Measurements from ENCODE around the gene ERFE.
"Not testable (repeated sequence)": the region's sequence is repeated elsewhere in the genome, so short reads cannot be mapped to it uniquely, and the experiment has no call there.

Gene ERFE, protein sequence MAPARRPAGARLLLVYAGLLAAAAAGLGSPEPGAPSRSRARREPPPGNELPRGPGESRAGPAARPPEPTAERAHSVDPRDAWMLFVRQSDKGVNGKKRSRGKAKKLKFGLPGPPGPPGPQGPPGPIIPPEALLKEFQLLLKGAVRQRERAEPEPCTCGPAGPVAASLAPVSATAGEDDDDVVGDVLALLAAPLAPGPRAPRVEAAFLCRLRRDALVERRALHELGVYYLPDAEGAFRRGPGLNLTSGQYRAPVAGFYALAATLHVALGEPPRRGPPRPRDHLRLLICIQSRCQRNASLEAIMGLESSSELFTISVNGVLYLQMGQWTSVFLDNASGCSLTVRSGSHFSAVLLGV

DNA sequence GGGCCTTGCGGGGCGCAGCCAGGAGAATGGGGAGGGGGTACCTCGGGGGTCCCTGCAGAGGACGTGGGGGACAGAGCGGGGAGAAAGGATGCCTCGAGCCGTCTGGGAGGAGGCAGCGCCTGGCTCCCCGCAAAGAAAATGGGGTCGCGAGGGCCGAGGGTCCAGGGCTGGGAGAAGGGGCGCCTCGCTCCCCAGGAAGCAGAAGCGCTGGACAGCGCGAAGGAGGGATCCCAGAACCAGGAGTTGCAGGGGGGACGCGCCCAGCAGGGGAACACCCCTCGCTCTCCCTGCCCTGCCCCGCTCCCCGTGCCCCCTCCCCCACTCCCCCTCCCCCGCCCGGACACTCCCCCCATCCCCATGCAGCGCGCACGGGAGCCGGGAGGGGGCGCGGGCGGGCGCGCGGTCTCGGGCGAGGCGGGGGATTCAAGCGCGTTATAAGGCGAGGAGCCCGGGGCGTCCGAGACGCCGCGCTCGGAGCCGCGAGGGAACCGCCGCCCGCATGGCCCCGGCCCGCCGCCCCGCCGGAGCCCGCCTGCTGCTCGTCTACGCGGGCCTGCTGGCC, at the start of gene ERFE:
Gene ERFE, plus strand, starts transcription at position 462 of the 562 bp plus-strand sequence. Its CDS starts 38 bp downstream, at position 500.
- DNase-seq, result no peak

DNA sequence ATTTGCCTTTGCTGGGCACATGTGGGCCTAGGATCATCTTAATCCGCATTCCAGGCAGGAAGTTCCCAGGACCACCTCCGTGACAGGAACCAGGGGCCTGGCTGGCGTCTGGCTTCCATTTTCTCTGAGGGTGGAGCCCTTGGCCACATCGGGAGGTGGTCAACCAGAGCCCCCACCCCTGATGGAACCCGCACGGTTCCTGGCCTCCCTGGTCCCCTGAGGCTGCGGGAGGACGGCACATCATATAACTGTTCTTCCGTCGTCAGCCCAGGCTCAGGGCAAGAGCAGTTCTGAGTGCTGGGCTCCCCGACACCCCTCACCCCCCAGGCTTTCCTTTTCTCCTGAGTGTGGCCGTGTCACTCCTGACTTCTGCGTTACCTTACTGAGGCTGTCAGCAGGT, 45.2 kb upstream of the ERFE start:
- DNase-seq, result no peak

DNA sequence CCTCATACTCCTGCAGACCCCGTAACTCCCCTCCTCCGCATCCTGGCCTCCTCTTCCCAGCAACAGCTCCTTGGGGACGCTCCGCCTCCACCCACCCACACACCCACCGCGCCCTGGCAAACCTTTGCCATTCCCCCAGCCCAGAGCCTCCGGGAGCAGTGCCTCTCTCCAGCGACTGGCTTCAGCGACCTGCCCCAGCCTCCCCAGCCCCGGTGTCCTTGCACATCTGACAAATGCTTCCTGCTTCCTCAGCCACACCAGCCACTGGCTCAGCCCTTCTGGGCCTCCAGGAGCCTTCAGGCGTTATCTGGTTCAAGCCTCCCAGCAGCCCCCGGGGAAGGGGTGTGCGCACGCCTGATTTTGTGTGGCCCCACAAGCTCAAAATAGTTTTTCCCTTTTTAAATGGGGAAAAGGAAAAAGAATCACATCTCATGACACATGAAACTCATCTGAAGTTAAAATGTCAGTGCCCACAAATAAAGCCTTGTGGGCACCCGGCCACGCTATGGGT, 44.4 kb upstream of the ERFE start:
- no peak for DNase-seq

DNA sequence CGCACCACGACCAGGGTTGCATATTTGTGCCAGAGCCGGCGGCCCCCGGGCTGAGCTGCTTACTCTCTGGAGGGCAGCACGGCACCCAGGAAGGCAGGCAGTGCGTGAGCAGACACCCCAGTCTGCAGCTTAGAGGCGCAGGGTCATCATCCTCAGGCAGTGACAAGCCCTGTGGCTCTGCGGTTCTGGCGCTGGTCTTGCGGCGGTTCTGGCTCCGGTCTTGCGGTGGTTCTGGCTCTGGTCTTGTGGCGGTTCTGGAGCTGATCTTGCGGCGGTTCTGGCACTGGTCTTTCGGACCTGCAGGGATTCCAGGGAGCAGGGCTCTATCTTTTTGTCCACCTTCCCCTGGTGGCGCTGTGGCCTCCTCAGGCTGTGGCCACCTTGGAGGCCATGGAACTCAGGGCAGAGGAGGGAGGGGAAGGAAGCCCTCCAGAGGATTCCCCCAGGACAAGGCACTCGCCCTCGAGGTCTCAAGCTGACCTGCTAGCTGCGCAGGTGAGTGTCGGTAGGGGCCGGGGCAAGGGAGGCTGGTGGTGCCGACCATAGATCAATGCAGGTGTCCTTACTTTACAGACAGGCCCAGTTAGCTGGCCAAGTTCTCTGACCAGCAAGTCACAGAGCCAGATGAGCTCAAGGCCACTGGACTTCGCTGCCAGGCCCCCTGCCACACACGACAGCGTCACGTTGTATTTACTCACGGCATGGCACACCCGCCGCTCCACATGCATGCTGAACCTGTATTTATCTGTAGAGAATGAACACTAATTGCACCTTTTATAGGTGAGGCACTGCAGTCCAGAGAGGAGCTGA, 43.7 kb upstream of the ERFE start:
- DNase-seq, result no peak

DNA sequence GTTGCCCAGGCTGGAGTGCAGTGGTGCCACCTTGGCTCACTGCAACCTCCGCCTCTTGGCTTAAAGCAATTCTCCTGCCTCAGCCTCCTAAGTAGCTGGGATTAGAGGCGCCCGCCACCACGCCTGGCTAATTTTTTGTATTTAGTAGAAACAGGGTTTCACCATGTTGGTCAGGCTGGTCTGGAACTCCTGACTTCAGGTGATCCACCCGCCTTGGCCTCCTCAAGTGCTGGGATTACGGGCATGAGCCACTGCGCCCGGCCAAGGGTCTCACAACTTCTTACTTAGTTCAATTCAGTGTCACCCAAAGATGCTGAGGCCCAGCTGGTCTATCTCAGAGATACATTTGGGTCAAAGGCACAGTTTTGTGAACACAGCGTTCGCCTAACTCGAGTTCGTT, 43.1 kb upstream of the ERFE start:
- DNase-seq, result not testable (repeated sequence)

DNA sequence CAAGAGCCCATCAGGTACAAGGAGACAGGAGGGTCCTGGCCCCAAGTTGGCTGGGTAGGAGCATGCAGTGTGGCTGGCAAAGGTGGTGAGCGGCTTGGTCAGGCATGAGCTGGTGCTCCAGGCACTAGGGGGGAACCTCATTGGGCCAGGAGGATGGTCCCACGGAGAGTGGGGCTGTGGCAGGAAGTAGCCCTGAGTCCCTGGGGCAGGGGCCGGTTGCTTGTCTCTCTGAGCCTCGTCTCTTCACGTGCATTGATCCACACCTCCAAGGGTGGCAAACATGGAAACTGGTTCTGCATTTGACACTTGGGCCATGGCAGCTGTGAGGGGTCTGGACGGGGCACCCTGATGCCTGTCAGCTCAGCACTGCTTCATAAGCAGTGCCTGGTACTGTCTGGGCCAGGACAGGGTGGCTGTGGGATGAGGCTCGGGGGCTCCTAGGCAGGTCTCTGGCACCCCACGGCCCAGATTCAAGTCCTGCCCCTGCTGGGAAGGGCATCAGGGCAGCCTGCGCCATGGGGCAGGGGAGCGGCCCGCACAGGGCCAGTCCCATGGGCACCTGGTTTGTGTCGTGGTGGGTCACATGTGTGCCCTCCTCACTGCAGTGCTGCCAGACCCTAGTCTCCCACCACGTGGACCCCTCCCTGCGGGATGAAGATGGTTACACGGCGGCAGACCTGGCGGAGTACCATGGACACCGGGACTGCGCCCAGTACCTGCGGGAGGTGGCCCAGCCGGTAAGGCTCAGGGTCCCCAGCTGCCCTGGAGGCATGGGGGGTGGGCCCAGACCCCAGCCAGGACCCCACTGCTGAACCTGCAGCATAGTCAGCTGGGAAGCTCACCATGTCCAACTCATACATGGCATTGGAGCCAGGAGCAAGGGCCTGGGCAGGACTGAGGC, 42.2 kb upstream of the ERFE start:
- DNase-seq, result no peak

DNA sequence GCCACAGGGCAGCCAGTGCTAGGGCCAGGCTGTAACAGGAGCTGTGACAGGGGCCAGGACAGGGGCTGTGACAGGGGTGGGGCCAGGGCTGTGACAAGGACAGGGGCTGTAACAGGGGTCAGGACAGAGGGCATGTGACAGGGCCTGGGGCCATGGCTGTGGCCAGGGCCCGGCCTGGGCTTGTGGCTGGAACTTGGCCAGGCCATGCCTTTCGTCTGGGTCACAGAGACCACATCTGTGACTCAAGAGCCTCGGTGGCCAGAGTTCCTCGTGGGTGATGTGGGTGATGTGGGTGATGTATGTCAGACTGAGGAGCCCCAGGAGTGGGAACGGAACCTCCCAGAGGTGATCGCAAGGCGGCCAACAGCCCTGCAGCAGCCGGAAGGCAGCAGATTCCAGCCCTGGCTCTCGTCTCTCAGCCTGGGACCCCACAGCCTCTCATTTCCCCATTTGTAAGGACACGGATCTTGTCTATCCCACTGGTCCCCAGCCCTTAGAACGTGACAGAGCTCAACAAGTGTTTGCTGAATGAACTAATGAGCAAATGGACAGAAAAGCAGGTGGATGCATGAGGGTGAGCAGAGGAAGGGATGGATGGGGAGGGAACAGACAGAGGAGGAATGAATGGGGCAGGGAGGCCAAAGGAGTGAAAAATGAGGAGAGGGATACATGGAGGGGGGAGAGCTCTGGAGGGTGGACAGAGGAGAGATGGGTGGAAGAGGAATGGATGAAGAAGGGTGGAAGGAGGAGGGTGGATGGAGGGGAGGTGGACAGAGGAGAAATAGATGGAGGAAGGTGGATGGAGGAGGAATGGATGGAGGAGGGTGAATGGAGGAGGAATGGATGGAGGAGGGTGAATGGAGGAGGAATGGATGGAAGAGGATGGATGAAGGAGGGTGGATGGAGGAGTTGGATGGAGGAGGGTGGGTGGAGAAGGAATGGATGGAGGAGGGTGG, 41.3 kb upstream of the ERFE start:
- no peak for DNase-seq

DNA sequence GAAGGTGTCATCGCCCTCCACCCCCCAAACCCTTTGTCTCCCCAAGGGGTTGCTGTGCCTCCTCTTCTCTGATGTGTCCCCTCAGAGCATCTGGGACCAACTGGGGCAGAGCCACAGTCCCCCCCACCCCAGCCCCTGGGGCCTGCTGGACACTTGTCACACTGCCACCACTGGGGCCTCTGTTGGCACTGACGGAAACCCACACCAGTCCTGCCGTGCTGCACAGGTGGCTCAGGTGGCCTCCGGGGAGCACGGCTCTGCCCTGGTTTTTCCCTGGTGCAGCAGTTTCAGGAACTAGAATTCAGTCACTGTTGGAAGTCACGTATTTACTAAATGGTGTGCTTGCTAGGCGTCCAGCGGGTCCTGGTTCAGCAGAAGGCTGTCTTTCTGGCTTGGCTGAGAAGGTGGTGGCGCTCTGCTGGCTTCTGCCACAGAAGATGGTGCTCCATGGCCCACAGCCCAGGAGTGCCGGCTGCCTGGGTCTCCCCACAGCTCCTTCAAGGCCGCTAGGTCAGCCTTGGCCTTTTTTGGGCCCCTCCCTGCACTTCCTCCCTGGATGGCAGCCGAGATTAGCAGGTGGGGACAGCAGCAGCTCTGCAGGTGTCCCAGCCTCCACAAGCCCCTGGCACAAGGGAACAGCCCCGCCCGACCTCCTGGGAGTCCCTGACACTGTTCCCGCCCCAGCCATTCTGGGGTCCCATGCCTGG, 38.9 kb upstream of the ERFE start:
- DNase-seq, result no peak

DNA sequence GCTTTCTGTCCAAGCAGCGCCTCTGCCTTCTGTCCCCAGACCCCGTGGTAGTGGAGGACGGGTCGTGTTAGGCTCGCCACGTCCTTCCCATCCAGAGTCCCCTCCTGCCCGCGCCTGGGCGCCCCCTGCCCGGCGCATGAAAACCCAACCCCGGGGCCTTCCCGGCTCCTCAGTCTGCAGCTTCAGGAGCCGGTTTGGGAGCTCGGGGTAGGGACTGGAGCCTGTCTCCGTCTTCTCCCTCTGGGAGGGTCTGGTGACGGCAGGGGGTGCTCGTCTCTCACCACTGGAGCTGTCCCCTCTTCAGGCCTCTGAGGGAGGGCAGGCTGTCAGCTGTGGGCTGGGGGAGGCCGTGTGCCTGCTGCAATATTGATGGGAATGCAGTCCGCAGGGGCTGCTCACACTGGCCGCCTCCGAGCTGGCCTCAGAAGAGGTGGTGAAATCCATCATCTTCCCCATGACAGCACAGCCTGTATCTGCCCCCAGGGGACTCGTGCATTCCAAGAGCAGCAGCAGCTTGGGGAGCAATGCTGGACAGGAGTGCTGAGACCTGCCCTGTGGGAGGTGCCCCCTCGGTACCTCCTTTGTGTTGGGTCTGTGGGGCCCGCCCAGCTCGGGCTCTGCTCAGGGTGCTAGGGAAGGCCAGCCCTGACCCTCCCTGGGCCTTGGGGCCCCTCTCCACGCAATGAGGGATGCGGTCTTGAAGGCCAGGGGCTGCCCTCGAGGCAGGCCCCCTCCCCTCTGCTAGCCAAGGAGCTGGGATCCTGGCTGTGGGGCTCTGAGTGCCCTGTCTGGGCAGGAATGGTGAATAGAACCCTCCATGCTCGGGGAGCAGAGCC, 38.1 kb upstream of the ERFE start:
- no peak for DNase-seq

DNA sequence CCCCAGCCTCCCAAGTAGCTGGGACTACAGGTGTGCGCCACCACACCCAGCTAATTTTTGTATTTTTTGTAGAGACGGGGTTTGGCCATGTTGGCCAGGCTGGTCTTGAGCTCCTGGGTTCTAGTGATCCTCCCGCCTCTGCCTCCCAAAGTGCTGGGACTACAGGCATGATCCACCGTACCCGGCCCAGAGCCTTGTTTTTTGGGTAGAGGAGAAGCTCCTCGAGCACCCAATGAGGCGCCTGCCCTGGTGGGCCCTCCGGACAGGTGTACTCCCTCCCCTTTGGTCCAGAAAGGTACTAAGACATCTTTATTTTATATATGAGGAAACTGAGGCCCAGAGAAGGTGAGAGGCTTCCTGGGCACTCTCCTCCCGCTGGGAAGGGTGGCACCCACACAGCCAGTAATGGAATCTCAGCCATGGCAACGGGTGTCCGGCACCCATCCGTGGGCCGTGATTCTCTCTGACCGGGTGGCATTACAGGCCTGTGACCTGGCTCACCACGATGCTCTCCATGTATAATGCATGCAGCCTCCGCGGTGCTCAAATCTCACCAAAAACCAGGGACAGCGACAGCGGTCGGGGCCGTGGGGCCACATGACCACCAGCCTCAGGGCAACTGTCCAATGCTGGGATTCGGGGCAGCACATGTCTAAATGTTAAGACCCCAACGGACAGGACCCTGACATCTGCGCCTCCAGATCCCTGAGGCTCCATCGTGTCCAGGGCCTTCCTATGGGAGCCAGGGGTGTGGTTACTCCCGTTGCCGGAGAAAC, 37.1 kb upstream of the ERFE start:
- DNase-seq, result no peak

DNA sequence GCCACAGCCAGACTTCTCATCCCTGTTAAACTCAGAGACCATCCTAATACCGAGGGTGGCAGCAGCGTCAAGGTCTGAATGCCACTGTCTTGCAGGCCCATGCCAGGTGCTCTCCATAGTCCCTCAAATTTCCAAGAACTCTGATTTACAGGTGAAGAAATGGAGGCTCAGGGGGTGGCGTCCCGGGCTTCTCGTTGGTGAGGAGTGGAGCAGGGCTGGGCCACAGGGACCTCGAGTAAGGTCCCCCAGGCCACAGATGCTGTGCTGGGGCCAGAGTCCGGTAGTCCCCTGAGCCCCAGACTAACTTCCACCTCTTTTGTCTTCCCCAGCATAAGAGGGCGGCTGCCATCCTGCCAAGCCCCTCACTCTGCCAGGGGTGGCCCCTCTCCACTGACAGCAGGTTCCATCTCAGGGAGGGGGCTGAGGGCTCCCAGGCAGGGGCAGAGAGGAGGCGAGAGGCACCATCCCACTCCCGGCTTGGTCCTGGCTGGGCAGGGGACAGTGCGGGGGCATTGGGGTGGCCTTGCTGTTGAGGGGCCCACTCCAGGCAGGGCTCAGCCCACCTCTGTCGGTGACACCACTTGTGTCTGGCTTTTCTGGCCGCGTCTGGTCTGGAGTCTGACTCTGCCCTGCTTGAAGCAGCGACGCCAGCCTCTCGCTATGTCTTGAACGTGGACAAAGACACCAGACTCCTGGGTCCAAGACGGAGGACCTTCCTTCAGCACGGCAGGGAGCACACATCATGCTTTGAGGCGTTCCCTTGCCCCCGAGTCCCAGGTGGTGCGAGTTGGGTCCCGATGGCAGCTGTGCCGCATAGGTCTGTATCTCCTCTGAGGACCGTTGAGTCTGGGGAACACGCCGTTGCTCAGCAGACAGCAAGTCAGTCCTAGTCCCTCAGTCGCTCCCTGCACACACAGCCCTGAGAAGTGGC, 36.2 kb upstream of the ERFE start:
- DNase-seq, result no peak

DNA sequence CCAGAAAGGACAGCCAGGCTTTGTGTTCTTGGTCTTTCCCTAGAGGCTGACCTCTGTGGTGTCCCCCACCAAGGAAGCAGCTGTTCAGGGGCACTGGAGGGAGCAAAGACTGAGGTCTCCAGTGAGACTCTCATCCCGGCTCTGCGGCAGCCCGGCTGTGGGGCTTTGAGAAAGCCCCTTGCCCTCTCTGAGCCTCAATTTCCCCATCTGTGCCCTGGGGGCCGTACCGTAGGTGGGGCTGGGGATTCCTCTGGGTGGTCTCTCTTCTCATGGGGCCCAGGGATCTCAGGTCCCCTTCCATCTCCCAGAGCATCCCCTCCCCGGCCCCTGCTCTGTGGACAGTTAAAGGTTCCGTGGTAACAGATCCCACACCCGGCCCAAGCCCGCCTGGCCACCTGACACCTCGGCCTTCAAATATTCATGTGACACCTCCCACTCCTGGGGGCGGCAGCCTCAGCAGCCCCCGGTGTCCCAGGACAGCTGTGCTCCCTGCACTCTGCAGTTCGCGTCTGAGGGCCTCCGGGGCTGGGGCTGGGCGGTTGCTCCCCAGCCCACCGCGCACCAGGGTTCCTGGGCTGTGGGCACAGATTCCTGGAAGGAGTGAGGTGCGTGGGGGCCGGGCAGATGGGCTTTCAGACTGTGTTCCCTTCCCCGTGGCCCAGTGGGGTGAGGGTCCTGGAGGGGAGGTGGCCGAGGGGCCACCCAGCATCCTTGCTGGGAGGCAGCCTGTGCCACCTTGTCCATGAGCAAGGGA, 35.4 kb upstream of the ERFE start:
- DNase-seq, result no peak

DNA sequence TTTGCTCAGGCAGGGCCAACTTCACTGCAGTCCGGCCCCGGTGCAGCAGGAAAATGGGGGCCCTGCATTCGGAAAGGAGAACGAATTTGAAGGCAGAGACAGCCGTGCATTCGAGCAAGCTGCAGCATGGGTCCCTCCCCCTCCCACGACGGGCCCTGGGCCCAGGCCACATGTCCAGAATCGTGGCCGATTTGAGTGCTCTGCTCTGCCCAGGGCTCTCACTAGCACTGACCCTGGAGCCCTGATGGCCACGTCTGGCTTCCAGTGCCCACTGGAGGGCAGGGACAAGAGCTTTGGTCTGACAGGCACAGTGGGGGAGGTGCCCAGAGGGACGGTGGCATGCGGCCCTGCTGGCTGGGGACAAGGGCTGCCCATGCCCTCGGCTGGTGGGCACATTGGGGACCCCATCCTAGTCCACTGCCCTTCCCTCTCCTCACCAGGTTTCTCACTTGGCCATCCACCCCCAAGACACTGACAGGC, 34.7 kb upstream of the ERFE start:
- DNase-seq, result no peak

DNA sequence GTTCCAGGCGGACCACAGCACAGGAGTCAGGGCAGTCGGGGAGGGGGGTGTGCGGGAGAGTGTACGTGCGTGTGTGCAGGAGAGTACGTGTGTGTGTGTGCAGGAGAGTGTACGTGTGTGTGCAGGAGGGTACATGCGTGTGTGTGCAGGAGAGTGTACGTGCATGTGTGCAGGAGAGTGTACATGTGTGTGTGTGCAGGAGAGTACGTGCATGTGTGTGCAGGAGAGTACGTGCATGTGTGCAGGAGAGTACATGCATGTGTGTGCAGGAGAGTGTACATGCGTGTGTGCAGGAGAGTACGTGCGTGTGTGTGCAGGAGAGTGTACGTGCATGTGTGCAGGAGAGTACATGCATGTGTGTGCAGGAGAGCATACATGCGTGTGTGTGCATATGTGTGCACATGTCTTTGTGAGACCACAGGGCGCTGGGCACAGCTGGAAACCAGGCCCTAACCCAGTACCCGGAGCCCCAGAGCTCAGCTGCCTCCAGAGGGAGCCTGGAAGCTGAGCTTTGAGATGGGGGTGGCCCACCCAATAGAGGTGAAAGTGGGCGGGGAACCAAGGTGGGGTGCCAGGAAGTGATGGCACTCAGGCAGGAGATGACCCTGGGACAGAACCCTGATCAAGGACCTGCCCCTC, 34.2 kb upstream of the ERFE start:
- DNase-seq, result no peak

DNA sequence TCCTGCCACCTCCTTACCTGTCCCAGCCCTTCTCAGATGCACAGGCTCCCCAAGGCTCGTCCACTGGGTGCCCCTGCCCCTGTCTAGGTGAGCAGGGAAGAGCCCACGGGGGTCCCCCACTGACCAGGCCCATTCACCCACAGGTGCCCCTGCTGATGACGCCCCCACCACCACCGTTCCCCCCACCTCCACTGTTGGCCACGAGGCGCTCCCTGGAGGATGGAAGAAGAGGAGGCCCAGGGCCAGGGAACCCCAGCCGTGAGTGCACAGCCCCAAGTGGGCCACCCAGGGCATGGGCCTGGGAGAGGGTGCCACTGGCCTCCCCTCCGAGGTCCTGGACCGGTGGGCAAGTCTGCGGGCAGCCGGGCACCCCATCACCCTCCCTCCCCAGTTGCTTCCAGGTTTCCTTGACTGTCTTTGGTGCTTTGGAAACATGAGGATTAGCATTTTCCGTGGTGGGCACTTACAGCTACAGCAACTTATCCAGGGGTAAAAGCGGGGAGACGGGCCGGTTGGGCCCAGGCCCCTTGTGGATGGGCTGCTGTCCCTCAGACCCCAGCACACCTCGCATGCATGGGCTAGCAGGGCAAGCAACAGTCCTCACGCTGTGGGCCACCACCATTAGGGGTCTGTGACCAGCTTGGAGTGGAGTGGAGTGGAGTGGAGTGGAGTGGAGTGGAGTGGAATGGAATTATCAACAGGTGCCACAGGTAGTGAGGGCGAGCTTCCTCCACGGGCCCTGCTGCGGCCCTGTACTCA, 33.5 kb upstream of the ERFE start:
- no peak for DNase-seq

DNA sequence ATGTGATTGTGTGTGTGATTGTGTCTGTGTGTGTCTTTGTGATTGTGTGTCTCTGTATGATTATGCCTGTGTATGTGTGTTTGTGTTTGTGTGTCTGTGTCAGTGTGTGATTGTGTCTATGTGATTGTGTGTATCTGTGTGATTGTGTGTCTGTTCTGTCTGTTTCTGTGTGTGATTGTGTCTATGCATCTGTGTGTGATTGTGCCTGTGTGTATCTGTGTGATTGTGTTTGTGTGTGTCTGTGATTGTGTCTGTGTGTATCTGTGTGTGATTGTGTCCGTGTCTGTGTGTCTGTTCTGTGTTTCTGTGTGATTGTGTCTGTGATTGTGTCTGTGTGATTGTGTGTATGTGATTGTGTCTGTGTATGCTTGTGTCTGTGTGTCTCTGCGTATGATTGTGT, 32.4 kb upstream of the ERFE start:
- no peak for DNase-seq

Data from SHP77 treated with DMSO at 0.1 percent for 48 hours (cell line).